C4-2B (cell line): ENCODE data around the gene UNCX.

Source experiments
- H3K27ac ChIP-seq: fragments of 450-650 bp; 2 replicates; pipeline ENCODE4 v1.5.1; 2017
- ZFX ChIP-seq: fragments of 450-650 bp; IDR thresholded peaks from 2 replicates; pipeline ENCODE4 v1.6.1; 2017
- TF ChIP-seq, protein P1 (sequence below): fragments of 450-650 bp; conservative IDR thresholded peaks from 2 replicates; pipeline ENCODE4 v1.5.1; 2017; ENCODE audit warnings: mild to moderate bottlenecking

UNCX gene

DNA sequence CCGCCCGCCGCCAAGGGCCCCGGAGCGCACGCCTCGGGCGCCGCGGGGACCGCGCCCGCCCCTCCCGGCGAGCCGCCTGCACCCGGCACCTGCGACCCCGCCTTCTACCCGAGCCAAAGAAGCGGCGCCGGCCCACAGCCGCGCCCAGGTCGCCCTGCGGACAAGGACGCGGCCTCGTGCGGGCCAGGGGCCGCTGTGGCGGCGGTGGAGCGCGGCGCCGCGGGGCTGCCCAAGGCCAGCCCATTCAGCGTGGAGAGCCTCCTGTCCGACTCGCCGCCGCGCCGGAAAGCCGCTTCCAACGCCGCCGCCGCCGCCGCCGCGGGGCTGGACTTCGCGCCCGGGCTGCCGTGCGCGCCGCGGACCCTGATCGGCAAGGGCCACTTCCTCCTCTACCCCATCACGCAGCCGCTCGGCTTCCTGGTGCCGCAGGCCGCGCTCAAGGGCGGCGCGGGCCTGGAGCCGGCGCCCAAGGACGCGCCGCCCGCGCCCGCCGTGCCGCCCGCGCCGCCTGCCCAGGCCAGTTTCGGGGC is 3.5 kb downstream of the UNCX start:
- TF ChIP-seq, protein P1, sequence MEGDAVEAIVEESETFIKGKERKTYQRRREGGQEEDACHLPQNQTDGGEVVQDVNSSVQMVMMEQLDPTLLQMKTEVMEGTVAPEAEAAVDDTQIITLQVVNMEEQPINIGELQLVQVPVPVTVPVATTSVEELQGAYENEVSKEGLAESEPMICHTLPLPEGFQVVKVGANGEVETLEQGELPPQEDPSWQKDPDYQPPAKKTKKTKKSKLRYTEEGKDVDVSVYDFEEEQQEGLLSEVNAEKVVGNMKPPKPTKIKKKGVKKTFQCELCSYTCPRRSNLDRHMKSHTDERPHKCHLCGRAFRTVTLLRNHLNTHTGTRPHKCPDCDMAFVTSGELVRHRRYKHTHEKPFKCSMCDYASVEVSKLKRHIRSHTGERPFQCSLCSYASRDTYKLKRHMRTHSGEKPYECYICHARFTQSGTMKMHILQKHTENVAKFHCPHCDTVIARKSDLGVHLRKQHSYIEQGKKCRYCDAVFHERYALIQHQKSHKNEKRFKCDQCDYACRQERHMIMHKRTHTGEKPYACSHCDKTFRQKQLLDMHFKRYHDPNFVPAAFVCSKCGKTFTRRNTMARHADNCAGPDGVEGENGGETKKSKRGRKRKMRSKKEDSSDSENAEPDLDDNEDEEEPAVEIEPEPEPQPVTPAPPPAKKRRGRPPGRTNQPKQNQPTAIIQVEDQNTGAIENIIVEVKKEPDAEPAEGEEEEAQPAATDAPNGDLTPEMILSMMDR = no peak
- no peak for TF ChIP-seq ZFX

DNA sequence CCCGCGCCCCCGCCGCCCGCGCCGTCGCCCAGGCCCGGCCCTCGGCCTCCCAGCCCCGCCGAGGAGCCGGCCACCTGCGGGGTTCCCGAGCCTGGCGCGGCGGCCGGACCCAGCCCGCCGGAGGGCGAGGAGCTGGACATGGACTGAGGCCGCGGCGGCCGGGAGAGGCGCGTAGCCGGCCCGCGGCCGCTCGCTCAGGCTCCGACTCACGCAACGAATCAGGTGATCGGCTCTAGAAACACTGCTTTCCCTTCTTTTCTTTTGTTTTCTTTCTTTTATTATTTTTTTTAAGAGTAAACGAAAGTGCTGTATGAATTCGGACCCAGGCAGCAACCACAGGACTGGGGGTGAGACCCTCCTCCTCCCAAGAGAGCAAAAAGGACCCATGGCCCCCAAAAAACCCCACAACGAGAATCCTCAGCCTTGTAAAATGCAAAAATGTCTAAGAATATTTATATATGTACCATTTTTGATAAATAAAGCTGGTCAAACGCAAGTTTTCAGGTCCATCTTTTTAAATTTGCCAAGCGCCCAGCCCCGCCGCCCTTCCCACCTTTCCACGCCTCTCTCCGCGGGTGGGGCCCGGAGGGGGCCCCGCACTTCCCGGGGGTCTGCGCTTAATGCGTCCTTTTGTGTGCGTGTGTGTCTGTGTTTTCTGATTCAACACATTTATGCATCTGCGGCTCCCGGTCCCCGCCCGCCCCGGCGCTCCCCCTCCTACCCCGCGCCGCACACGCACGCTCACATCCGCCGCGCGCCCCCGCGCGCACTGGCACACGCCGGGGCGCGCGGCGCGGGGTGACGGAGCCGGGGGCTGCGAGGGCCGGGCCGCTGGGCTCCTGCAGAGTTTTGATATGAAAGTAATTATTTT is 4.4 kb downstream of the UNCX start:
- TF ChIP-seq, protein P1 = no peak
- TF ChIP-seq ZFX = no peak
- H3K27ac ChIP-seq = no peak overlapping the region

More for the DNA sequence above, 3.5 kb downstream of the UNCX start:
- no peak overlapping the region for H3K27ac ChIP-seq

DNA sequence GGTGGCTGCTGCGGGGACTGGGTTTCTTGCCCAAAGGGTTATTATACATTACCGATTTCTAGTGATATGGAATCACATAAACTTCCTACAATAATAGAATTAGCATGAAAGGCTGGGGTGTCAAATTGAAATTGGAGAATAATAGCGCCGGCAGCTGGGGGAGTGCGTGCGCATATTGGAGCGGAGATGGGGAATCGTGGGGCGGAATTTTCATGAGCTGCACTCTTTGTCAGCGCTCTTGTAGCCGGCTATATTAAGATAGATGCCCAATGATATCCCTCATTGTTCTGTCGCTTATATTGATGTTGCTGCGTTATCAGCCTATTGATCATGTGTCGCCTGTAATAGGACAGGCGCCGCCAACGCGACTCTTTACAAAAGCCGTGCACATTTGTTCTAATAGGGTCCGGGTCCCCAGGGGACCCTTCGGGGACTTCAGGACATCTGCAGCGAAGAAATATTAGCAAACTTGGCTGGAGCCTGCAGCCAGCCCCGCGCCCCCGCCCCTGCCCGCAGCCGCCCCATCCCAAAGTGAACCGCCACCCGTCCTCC is 5.1 kb downstream of the UNCX start:
- TF ChIP-seq, protein P1 = no peak
- no peak for TF ChIP-seq ZFX

DNA sequence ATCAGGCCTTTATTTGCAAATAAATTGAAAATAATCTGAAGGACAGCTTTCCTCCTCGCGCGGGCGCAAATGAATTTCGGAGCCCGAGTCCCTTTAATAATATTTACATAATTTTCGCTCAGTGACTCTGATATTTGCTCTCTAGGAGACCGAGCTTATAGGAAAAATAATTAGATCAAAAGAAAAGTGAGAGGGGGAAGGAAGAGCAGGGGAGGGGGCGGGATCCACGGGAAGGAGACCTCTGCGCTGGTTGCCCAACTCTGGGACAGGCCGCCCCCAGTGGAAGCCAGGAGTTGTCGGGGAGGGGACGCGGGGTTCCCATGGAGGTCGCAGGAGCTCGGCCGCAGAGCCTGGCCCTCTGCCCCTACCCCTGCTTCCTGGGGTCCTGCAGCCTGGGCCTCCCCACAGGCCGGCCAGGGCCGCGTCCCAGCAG is 5.8 kb downstream of the UNCX start:
- TF ChIP-seq, protein P1 = no peak
- TF ChIP-seq ZFX = no peak
- H3K27ac ChIP-seq = no peak overlapping the region

More for the DNA sequence above, 5.1 kb downstream of the UNCX start:
- H3K27ac ChIP-seq = no peak overlapping the region

DNA sequence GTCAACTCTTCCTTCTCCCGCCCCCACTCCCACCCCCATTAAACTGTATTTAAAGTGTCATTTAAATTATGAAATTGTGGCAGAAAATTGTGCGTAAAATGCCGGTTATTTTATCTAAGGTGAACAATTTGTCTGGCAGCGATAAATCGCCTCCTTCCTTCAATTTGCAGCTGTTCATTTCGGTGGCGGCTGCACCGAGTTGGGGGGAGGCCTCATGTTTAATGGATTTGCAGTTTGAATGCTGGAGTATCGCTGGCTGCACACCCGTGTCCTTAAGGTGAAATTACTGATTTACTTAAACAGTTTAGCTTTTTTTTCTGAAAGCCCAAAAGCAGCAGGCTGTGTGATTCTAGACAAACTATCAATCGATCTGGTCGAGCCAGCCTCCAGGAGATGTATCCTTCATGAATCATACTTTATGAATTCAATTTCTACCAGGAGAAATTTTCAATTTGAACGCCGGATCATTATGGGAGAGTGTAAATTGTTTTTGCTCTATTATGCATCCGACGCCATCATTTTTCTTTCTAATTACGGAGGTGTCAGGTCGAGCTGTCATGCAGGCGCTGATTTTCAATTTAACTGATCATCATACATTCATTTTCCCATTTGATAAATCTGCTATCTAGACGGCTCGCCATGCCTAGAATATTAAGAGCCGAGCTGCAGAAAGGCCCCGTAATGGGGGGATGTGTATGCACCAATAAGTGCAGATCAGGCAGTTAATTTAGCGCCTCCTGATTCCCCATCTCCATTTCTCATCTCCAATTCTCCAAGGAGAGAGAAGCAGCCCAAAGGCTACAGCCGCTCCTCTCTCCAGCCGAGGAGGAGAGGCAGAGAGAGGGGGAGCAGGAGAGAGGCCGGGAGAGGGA is 6.5 kb downstream of the UNCX start:
- H3K27ac ChIP-seq = no peak overlapping the region
- no peak for TF ChIP-seq ZFX
- TF ChIP-seq, protein P1 = no peak

DNA sequence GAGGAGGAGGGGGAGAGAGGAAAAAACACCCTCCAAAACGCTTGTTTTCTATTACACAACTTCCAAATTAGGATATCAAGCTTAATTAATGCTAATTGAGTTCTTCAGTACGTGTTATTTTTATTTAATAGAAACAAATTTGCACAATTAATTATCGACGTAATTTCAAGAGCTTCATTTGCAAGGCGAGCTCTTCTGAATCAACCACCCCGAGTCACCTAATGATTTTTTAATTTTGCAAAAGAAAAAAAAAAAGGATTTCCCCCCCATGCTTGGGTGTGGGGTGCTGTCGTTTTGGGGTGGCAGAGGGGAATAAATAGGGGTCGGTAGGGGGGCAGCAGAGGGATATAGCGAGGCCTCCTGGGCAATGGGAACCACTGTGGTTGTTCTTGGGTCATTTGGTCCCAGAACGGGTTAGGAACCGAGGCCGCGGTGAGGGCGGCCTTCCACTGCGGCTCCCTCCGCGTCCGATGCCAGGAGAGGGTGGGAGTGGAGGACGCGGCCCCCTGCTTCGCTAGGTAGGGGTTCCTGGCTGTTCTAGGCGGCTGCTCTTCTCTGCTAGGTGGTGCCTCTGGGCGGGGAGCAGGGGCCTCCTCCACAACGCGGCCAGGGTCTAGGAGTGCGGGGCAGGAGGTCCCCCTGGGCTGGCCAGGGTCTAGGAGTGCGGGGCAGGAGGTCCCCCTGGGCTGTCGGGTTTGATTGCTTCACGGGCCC is 7.3 kb downstream of the UNCX start:
- TF ChIP-seq ZFX = no peak
- TF ChIP-seq, protein P1 = no peak
- no peak overlapping the region for H3K27ac ChIP-seq
